GM19467 (cell line): Measurements from ENCODE around the gene LPAR5.

Source experiments
- ATAC-seq: cut with Tn5 transposase; IDR thresholded peaks from one replicate; pipeline ENCODE4 v1.9.1; 2021; ENCODE audit warnings: mild to moderate bottlenecking, moderate library complexity; ENCODE audit not compliant: unreplicated experiment

The LPAR5 gene

DNA sequence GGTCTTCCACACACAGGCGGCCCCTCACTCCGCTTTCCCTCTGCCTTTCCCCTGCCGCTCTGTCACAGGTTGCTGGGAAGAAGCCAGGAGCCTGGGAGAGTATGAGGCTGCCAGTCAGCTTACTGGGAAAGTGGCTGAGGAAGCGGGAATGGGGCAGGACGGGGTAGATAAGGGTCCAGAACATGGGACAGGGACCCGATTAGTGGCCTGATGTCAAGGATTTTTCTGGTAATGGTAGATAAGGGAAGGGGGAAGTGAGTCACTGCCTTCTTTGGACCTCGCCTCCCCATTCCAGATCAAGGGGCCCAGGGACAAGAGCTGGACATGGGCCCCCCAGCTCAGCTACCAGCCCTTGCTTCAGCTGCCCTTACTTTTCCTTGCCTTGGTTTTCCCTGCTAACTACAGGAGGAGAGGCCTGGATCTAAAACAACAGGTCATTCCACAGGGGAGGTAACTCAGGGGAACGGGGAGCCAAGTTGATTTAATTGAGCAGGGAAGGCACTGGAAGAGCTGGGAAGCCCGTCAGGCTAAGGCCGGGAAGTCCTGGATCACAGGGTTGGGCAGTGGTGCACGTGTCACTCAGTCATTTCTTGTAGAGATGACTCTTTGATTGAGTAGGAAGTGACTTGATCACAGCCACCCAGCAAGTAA, 3.5 kb upstream of the LPAR5 start:
- ATAC-seq, result no peak

DNA sequence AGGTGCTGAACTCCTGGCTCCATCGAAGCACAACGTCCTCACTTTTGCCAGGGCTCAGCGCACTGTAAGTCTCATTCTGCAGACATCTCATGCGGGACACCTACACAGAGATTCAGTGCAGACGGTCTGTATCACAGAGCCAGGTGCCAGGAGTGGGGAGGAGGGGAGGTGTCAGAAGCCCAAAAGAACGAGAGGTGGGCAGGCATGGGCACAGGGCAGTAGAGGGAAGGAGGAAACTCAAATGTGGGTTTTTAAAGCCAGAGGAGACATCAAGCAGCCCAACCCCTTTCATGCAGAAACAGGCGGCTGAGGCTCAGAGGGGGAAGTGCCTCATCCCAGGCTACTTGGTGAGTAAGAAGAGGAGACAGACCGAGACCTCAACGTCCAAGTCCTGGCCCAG, 2.5 kb upstream of the LPAR5 start:
- no peak for ATAC-seq

GRCh38 chr12:6635375-6635855, 344 bp downstream of the LPAR5 start:
- no peak for ATAC-seq

GRCh38 chr12:6632026-6632983, 3.5 kb downstream of the LPAR5 start:
- peak; percentile 68 for ATAC-seq

GRCh38 chr12:6631549-6631961, 4.2 kb downstream of the LPAR5 start:
- ATAC-seq, result no peak

- no peak for ATAC-seq
These were observed 5.0 kb downstream of the LPAR5 start for GRCh38 chr12:6630736-6631135.

DNA sequence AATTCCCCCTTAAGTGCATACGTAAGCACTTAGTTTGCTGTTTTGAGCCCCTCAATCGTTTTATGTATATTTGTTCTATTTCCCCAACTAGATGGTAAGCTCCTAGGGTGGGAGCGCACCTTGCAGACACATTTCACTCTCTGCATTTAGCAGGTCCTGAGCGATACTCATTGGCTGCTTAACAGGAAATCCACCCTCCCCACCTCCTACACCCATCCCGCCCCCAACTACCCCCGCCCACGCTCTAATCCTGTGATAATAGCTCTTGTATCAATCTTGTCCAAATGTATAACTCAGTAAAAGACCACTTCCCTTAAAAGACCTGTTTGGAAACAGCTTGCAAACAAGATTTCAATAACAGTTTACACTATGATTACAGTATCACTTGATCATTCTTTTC, 8.1 kb downstream of the LPAR5 start:
- no peak for ATAC-seq

DNA sequence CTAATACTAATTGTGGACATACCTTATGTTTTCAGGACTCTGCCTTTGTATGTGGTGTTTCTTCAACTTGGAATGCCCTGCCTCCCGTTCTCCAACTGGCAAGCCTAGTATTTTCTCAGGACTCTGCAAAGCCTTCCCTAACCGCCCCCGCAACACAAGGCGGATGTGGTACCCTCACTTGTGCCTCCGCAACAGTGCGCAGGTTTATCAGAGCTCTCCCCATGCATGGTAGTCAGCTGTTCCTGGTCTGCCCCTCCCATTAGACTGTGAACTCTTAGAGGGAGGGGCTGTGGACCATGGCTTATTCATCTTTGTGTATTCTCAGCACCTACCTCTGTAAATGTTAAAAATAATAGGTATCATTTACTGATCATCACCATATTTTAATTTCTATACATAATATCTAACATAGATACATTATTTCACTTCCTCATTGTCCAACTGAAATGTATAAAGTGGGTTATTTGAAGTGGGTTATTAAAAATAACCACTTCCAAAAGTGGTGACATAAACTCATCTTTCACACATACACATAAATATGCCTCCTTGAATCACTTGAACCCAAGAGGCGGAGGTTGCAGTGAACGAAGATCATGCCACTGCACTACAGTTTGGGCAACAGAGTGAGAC, 9.0 kb downstream of the LPAR5 start:
- ATAC-seq, result no peak

DNA sequence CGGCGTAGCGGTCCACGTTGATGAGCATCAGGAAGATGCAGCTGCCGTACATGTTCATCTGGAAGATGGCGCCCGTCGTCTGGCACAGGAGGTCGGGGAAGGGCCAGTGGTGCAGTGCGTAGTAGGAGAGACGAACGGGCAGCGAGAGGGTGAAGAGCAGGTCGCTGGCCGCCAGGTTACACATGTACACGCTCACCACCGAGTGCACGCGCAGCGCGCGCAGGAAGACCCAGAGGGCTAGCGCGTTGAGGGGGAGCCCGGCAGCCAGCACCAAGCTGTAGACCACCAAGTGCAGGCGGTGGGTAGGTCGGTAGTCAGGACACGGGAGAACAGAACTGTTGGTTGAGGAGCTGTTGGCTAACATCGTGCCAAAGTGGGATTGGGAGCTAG, 14.9 kb downstream of the LPAR5 start:
- ATAC-seq, result no peak

- ATAC-seq, result no peak
These were observed 15.4 kb downstream of the LPAR5 start for GRCh38 chr12:6620137-6620884.

DNA sequence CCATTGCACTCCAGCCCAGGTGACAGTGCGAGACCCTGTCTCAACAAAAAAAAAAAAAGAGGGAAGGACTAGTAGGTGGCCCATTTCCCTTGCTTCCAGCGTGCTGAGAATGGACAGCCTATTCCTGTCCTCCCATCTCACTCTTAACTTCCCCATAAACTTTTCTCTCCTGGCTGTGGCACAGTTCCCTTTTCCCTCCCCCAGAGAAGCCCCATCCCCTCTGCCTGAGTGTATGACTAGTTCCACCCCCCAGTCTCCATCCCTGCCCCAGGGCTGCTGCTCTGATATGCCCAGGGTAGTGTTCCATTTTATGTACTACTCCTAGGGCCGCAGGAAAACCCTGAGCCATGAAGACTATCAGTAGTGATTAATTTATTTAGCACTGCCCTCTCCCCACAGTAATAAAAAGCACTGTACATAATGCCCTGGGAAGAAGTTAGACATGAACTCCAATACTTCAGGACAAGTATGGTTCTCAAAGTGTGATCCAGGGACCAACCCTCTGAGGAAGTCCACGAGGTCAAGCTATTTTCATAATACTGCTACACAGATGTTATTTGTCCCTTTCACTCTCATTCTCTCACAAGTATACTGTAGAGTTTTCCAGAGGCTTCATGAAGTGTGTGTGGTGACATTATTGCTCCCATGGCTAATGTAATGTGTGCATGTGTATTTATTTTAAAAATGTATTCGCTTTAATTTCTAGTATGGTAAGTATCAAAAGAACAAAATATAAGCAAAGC, 17.1 kb downstream of the LPAR5 start:
- ATAC-seq, result no peak

- ATAC-seq, result no peak
These were observed 20.0 kb downstream of the LPAR5 start for GRCh38 chr12:6615802-6616201.

DNA sequence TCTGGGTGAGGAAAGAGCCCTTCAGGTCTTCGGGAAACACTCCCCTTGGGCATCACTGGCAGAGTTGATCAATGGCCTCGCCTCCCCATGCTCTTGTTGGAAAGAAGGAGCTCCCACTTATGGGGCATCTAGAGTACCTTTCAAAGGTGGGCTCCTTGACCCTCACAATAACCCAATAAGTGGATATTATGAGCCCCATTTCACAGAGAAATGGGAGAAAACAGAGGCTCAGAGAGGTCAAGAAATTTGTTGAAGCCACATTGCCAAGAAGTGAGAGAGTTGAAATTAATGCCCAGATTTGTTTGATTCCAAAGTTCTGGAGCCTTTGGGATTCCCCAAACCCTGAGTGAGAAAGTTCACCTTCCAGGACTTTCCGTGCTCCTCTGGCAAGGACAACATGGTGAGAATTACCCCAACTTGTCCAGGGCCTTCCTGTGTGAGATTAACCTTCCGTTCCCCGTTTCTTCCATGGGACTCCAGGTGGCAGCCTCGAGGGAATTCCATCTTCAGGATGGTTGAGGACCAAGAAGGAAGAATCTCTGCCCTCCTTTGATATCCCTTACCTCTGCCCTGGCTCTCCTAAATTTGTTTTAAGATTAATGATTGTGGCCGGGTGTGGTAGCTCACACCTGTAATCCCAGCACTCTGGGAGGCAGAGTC, 21.1 kb downstream of the LPAR5 start:
- no peak for ATAC-seq

GRCh38 chr12:6613776-6614512, 21.8 kb downstream of the LPAR5 start:
- no peak for ATAC-seq

DNA sequence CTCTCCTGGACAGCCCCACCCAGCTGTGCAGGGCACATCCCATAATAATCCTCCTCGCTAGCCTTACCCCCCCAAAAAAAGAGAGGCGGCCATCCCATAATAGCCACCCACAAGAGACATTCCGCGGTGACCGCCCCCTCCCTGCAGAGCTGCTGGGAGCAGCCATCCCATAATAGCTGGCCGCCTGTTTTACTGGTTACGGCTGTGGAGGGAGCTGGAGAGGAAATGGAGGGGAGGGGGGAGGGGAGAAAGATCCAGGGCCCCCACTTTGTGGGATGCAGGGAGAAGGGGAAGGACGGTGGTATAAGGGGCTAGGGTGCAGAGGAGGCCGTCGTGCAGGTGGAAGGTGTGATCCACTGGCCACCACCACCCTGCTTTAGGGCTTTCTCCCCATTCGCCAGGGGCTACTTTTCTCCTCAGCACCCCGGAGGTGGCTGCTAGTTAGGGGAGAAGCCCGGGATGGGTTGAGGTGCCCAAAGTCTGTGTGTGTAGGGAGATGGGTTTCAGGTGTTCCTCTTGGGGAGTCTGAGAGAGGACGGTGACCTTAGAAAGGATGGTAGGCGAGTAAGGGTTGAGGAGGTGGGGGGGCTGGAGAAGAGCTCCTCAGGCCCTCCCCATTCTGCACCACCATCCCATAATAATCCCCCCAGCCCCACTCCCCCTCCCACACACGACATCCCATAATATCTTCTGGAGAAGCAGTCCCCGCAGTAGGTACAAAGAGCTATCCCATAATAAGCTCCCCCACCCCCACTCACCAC, 22.6 kb downstream of the LPAR5 start:
- ATAC-seq, result no peak

GRCh38 chr12:6612652-6613014, 23.1 kb downstream of the LPAR5 start:
- ATAC-seq, result no peak

DNA sequence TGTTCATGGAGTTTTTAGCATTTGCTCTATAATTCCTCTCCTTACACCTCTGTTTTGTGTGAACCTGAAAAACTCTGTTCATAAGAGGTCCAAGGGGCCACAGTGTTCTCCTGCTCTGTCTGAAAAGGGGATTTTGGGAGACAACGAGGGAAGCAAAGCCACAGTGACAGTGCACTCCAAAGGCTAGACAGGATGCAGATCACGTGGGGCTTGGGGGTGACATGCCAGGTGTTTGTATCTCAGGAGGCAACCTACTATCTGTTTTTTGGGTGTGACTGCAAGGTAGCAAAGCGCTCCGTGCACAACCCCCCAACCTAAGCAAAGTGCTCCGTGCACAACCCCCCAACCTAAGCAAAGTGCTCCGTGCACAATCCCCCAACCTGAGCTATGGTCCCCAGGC, 23.5 kb downstream of the LPAR5 start:
- ATAC-seq, result no peak

- ATAC-seq, result no peak
These were observed 27.0 kb downstream of the LPAR5 start for GRCh38 chr12:6608592-6609281.
